PC-9 (cell line): ENCODE results near the gene DLK1.

ENCODE experiments used
- CTCF ChIP-seq: fragments of 200-600 bp; sonication (generic); conservative IDR thresholded peaks from 2 replicates; pipeline ENCODE4 v1.6.1; 2017; ENCODE audit warnings: mixed run types, antibody characterized with exemption, mild to moderate bottlenecking, moderate library complexity
- EZH2 ChIP-seq: fragments of 200-600 bp; sonication (generic); IDR thresholded peaks from 2 replicates; pipeline ENCODE4 v1.8.0; 2017; ENCODE audit warnings: antibody characterized with exemption, low read depth

- TF ChIP-seq CTCF, result no peak
- no peak for TF ChIP-seq EZH2
Observed at GRCh38 chr14:100731846-100732765, 5.4 kb downstream of the DLK1 start.
